ENCODE data around the gene POLG2.

GRCh38 chr17:64507413-64507782 is 10.5 kb upstream of the POLG2 start:
- peak in 1 of 3 donors; percentile 19 for TF ChIP-seq POLR2AphosphoS5 (IDR thresholded peaks at IDR 0.05)
- TF ChIP-seq POLR2A (IDR thresholded peaks at IDR 0.05) = no peak
